HuH-7 (cell line): Measurements from ENCODE around the gene UCMA.

Experiments used
- DNase-seq: peaks from one replicate; pipeline ENCODE4 v3.0.0; 2011; ENCODE audit warnings: low spot score

Gene UCMA

DNA sequence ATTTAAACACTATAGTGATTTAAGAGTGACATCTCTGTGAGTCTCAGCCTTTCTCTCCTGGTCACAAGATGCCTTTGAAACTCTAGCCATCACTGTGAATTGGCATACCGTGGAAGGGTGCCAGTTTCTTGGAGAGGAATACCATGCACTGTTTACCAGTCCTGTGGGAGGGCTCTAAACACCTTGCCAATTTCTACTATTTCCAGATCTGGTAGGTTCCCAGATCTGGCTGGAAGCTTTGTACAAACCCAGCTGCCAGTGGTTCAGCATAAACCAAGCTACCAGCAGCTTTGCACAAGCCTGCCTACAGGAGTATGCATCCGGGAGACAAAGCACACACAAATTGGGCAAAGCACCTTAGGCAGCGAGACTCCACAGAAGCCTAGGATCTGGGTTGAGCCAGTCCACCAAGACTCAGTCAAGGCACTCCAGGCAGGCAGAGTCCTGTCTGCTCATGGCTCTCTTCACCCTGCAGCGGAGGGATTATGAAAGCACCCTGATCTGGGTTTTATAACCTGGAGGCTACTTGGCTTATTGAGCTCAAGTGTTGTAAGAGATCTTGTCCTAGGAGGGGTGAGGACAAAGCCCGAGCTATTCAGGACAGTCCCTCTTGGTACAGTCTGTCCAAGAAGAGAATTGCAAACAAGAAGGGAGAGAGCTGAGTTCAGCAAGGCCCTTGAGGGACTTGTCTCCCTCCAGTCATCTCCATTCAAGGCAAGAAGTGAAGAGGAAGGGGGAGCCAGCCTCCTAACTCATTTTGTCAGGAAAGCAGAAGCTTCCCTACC lies 49.3 kb downstream of the UCMA start:
- no peak for DNase-seq

DNA sequence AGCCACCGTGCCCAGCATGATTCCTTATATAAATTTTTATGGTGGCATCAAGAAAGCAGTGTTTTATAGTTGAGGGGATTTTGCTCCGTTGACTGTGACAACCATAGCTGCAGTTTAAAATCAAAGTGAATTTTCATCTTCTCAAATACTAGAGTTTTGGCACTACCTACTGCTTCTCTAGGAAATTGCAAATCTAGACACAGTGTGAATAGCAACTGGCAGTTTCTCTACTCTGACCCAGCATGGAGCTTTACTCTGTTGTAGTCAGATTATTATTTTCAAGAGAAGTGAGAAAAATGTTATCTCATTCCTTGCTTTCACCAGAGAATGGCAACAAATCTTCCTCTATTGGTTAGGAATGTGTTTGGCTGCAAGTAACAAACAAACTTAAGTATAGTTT lies 49.9 kb downstream of the UCMA start:
- DNase-seq: no peak

DNA sequence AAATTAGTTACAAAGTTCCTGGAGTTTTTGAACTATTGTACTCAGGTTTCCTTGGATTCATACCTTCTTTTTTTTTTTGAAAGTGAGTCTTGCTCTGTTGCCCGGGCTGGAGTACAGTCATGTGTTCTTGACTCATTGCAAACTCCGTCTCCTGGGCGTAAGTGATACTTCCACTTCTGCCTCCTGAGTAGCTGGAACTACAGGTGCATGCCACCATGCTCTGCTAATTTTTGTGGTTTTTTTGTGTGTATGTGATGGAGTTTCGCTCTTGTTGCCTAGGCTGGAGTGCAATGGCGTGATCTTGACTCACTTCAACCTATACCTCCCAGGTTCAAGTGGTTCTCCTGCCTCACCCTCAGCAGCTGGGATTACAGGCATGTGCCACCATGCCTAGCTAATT lies 50.5 kb downstream of the UCMA start:
- no peak for DNase-seq

DNA sequence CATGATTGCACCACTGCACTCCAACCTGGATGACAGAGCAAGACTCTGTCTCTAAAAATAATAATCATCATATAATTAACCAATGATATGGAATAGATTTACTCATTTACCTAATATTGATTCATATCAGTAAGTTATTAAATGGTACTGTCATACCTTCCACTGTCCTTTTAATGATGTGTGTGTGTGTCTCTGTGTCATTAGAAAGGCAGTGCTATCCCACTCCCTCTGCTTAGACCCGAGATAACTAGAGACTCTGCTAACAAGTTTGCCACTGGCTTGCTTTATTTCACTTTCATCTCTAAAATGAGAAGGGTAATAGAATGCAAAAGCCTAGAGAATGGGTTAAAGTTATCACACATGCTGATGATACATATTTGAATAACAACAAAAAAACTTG lies 51.8 kb downstream of the UCMA start:
- no peak for DNase-seq

- no peak for DNase-seq
Observed at GRCh38 chr10:13180788-13181187, 53.4 kb downstream of the UCMA start.

GRCh38 chr10:13173616-13174015 lies 60.6 kb downstream of the UCMA start:
- no peak for DNase-seq
